Measurements from ENCODE around the gene HSPA2. TPM values are rescaled to one million over a fixed set of nuclear protein-coding genes. Genes with fewer than 3 reads are reported as not detected.

The HSPA2 gene
- total RNA-seq (100 to 1,000 TPM in 2 of 4 donors, 10 to 100 TPM in 2; 80.3 to 172 (median 102) TPM), polyA plus RNA-seq (10 to 100 TPM; 28.7 to 37.2 (median 34.3) TPM)

GRCh38 chr14:64540208-64541202, at the start of gene HSPA2:
Gene HSPA2 (plus strand): TSS chr14:64540741. CDS start chr14:64540850, 109 bp downstream.
- WGBS, 2 donors: 9 to 16% methylated on average over 79 of the region's 79 CpGs
- DNase-seq: peak; percentile 100
- intact Hi-C loops (cut with DNase I): loop anchor here (1.0 to 2.0 kb wide), 4 partner anchors 35 to 224 kb away; no protein-coding TSS in a partner anchor
- H3K36me3 ChIP-seq: no peaks in the 10 kb centered on the region
- no peaks in the 10 kb centered on the region for H3K9me3 ChIP-seq
- H3K27me3 ChIP-seq: no peaks in the 10 kb centered on the region
- H3K4me3 ChIP-seq: peak within 1 kb of the TSS; percentile 50 to 63 (median 58)
- TF ChIP-seq, protein P1, sequence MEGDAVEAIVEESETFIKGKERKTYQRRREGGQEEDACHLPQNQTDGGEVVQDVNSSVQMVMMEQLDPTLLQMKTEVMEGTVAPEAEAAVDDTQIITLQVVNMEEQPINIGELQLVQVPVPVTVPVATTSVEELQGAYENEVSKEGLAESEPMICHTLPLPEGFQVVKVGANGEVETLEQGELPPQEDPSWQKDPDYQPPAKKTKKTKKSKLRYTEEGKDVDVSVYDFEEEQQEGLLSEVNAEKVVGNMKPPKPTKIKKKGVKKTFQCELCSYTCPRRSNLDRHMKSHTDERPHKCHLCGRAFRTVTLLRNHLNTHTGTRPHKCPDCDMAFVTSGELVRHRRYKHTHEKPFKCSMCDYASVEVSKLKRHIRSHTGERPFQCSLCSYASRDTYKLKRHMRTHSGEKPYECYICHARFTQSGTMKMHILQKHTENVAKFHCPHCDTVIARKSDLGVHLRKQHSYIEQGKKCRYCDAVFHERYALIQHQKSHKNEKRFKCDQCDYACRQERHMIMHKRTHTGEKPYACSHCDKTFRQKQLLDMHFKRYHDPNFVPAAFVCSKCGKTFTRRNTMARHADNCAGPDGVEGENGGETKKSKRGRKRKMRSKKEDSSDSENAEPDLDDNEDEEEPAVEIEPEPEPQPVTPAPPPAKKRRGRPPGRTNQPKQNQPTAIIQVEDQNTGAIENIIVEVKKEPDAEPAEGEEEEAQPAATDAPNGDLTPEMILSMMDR (IDR thresholded peaks at IDR 0.05): peak; percentile 72 to 83 (median 78)
- TF ChIP-seq POLR2AphosphoS5 (IDR thresholded peaks at IDR 0.05) (peak; percentile 98 to 100 (median 99)), POLR2A (IDR thresholded peaks at IDR 0.05) (peak; percentile 95 to 96), EP300 (IDR thresholded peaks at IDR 0.05) (no peak)
- peak within 1 kb of the TSS; percentile 88 to 95 (median 92) for H3K27ac ChIP-seq
- peaks cover 0 to 26% (median 6%) of the 10 kb centered on the region in 4 donors for H3K4me1 ChIP-seq

DNA sequence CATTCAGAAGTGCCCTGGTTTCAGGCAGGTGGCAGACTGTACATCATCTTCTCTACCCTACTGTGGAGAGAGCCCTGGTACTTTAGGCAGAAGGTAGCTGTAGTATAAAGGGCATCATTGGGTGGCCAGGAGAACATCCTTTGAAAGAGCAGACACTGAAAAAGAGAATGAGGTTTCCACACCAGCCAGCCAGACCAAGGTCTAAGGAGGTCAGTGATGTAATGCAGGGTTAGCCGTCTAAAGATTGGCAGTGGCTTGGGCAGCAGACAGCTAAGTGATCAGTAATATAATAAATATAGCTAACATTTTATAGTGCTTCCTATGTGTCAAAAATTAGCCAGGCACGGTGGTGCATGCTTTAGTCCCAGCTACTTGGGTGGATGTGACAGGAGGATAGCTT, 48.9 kb upstream of the HSPA2 start:
- 71 to 79% methylated on average over 2 of the region's 2 CpGs for WGBS, 2 donors
- no peaks in the 10 kb centered on the region for H3K4me1 ChIP-seq
- DNase-seq: no peak
- H3K36me3 ChIP-seq: peaks cover 3 to 55% (median 13%) of the 10 kb centered on the region in 4 donors
- H3K27me3 ChIP-seq: no peaks in the 10 kb centered on the region
- H3K9me3 ChIP-seq: no peaks in the 10 kb centered on the region
- TF ChIP-seq POLR2AphosphoS5 (IDR thresholded peaks at IDR 0.05) (no peak), EP300 (IDR thresholded peaks at IDR 0.05) (no peak), POLR2A (IDR thresholded peaks at IDR 0.05) (no peak)
- TF ChIP-seq, protein P1 (IDR thresholded peaks at IDR 0.05): no peak
- no peak overlapping the region for H3K4me3 ChIP-seq
- intact Hi-C loops (cut with DNase I): no loop called here
- H3K27ac ChIP-seq: no peak overlapping the region

DNA sequence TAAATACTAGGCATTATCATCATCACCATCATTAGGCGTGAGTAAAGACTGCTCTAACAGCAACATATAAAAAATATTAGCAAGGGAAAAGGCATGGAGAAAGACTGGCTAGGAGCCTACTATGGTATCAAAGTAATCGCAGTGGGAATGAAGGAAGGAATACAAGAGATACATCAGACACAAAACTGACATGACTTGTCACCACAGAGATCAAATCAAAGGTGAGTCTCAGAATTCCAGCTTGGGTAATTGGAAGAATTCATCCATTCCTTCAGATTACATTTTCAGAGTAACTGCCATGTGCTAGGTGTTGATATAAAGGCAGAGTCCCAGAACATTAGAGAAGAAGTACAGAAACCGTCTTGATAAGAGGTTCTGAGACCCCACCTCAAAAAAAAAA, 47.1 kb upstream of the HSPA2 start:
- intact Hi-C loops (cut with DNase I): no loop called here
- DNase-seq: no peak
- peaks cover 0 to 8% (median 0%) of the 10 kb centered on the region in 4 donors for H3K4me1 ChIP-seq

DNA sequence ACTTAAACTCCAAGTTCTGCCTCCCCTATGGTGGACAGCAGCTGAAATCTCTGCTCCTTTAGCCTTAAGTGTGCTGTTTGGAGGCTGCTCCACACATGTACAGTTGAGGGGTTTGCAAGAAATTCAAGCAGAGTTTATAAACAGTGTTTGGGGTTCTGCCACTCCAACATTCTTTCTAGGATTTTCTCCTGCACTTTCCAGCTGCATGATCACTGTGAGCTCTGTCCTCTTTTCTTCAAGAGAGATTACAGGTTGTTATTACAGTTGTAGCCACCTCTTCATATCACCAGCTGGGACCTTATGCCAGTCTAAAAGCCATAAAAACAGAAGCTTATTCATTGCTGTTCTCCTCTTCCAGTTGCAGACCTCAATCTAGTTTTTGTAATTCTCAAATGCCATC, 45.3 kb upstream of the HSPA2 start:
- no peak overlapping the region for H3K4me3 ChIP-seq
- TF ChIP-seq POLR2A (IDR thresholded peaks at IDR 0.05) (no peak), EP300 (IDR thresholded peaks at IDR 0.05) (no peak), POLR2AphosphoS5 (IDR thresholded peaks at IDR 0.05) (no peak)
- TF ChIP-seq, protein P1 (IDR thresholded peaks at IDR 0.05): no peak
- no peak for DNase-seq
- peaks cover 0 to 8% (median 3%) of the 10 kb centered on the region in 4 donors for H3K4me1 ChIP-seq
- H3K27ac ChIP-seq: no peak overlapping the region
- no peaks in the 10 kb centered on the region for H3K27me3 ChIP-seq
- intact Hi-C loops (cut with DNase I): no loop called here
- H3K36me3 ChIP-seq: peaks cover 0 to 24% (median 0%) of the 10 kb centered on the region in 4 donors
- H3K9me3 ChIP-seq: no peaks in the 10 kb centered on the region

More for the DNA sequence above, 47.1 kb upstream of the HSPA2 start:
- H3K36me3 ChIP-seq: peaks cover 0 to 42% (median 4%) of the 10 kb centered on the region in 4 donors
- WGBS, 2 donors: 92 to 93% methylated on average over 3 of the region's 3 CpGs
- no peak overlapping the region for H3K27ac ChIP-seq
- TF ChIP-seq EP300 (IDR thresholded peaks at IDR 0.05): no peak
- TF ChIP-seq POLR2AphosphoS5 (IDR thresholded peaks at IDR 0.05): no peak
- TF ChIP-seq, protein P1 (IDR thresholded peaks at IDR 0.05): no peak
- TF ChIP-seq POLR2A (IDR thresholded peaks at IDR 0.05): no peak
- H3K27me3 ChIP-seq: no peaks in the 10 kb centered on the region
- H3K9me3 ChIP-seq: no peaks in the 10 kb centered on the region
- no peak overlapping the region for H3K4me3 ChIP-seq

Data from sigmoid colon (tissue), 7 donors.